GM21367 (cell line): ENCODE measurements around the gene PXK.

Source experiments
- ATAC-seq: cut with Tn5 transposase; IDR thresholded peaks from one replicate; pipeline ENCODE4 v1.9.1; 2021; ENCODE audit not compliant: unreplicated experiment

Gene PXK

GRCh38 chr3:58346368-58346767, 13.7 kb downstream of the PXK start:
- ATAC-seq = no peak

GRCh38 chr3:58347984-58348383, 15.3 kb downstream of the PXK start:
- no peak for ATAC-seq

GRCh38 chr3:58349792-58350626, 17.3 kb downstream of the PXK start:
- peak; percentile 83 for ATAC-seq

- no peak for ATAC-seq
Observed at GRCh38 chr3:58350627-58351013, 17.9 kb downstream of the PXK start.

GRCh38 chr3:58351920-58352319, 19.2 kb downstream of the PXK start:
- ATAC-seq = no peak

- ATAC-seq = no peak
Observed at GRCh38 chr3:58352626-58353025, 19.9 kb downstream of the PXK start.

GRCh38 chr3:58353722-58354553, 21.2 kb downstream of the PXK start:
- no peak for ATAC-seq

- peak; percentile 45 for ATAC-seq
Observed at GRCh38 chr3:58355179-58355578, 22.5 kb downstream of the PXK start.

GRCh38 chr3:58356054-58356453, 23.4 kb downstream of the PXK start:
- ATAC-seq = no peak

GRCh38 chr3:58357402-58357801, 24.7 kb downstream of the PXK start:
- no peak for ATAC-seq

- ATAC-seq = no peak
Observed at GRCh38 chr3:58358092-58358491, 25.4 kb downstream of the PXK start.

GRCh38 chr3:58358808-58359207, 26.1 kb downstream of the PXK start:
- no peak for ATAC-seq

GRCh38 chr3:58359621-58360020, 26.9 kb downstream of the PXK start:
- no peak for ATAC-seq

- ATAC-seq = no peak
Observed at GRCh38 chr3:58361866-58362265, 29.2 kb downstream of the PXK start.

- no peak for ATAC-seq
Observed at GRCh38 chr3:58366699-58367098, 34.0 kb downstream of the PXK start.

GRCh38 chr3:58369038-58369437, 36.3 kb downstream of the PXK start:
- no peak for ATAC-seq

- no peak for ATAC-seq
Observed at GRCh38 chr3:58369876-58370275, 37.2 kb downstream of the PXK start.

- no peak for ATAC-seq
Observed at GRCh38 chr3:58370407-58370806, 37.7 kb downstream of the PXK start.

GRCh38 chr3:58371754-58372153, 39.1 kb downstream of the PXK start:
- ATAC-seq = no peak

- no peak for ATAC-seq
Observed at GRCh38 chr3:58375254-58375653, 42.6 kb downstream of the PXK start.

- no peak for ATAC-seq
Observed at GRCh38 chr3:58377168-58377567, 44.5 kb downstream of the PXK start.

- no peak for ATAC-seq
Observed at GRCh38 chr3:58377750-58378149, 45.1 kb downstream of the PXK start.
